ENCODE measurements around the gene MRPS26. TPM values are rescaled to one million over a fixed set of nuclear protein-coding genes. Genes with fewer than 3 reads are reported as not detected.

MRPS26 gene
- total and polyA plus RNA-seq, 10 of the 15 experiments (the other 5 are each of a cell fraction or from before 2014, with no cell fraction given) = 3.9 to 95.3 (median 46.5) TPM

DNA sequence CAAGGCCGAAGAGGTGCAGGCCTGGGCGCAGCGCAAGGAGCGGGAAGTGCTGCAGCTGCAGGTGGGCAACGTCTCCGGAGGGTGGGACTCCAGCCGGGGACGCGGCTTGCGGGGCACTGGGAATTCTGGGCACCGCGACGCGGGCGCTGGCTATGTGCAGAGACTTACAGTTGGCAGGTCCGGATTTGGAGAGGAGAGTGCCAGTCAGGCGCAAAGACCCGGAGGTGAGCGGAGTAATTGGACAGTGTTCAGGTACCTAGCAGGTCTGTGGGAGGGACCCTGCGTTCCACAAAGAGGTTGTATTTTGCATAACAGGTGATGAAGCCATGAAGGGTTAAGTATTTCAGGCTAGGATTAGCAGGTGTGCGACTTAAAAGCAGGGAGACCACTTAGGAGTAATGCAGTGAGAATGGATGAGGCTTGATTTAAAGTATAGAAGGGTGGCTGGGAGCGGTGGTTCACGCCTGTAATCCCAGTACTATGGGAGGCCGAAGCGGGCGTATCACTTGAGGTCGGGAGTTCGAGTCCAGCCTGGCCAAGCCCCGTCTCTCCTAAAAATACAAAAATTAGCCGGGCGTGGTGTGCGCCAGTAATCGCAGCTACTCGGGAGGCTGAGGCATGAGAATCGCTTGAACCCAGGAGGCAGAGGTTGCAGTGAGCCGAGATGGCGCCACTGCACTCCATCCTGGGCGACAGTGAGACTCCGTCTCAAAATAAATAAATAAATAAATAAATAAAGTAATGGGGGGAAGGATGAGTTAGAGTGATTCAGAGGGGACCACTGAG lies 1.0 kb downstream of the MRPS26 start:
- Histone ChIP-seq H3K9me3 (replicated peaks; ENCODE audit: control insufficient read depth, insufficient read depth, low read length) (no peaks in the 10 kb centered on the region), H3K4me1 (ENCODE audit: control insufficient read depth, insufficient read depth, low read length) (no peaks in the 10 kb centered on the region; the same call in 1 of the 2 replicates), H3K79me2 (ENCODE audit: control insufficient read depth, insufficient read depth, low read length) (peaks cover 13% of the 10 kb centered on the region), H3K36me3 (ENCODE audit: control insufficient read depth in 2 of 2, insufficient read depth in 2 of 2, low read length in 1 of 2) (peaks cover 4 to 6% of the 10 kb centered on the region in 2 experiments; a peak in 2 of 4 replicates), H3K9ac (ENCODE audit: control insufficient read depth, insufficient read depth, low read length) (peak overlapping the region; percentile 65), H2AFZ (ENCODE audit: control insufficient read depth, low read depth, low read length) (peak overlapping the region; percentile 61), H3K27me3 (replicated peaks in 1 of 2; ENCODE audit: control insufficient read depth in 2 of 2, insufficient read depth in 2 of 2, low read length in 1 of 2) (no peaks in the 10 kb centered on the region), H3K27ac (ENCODE audit: control insufficient read depth, insufficient read depth) (peak overlapping the region; percentile 87), H3K4me3 (peak overlapping the region; percentile 80), H4K20me1 (ENCODE audit: control insufficient read depth, insufficient read depth) (no peaks in the 10 kb centered on the region), H3K4me2 (ENCODE audit: control insufficient read depth, insufficient read depth) (peak overlapping the region; percentile 70)
- ChIA-PET POLR2A (interaction anchor here (1.8 kb wide), 1 partner anchor 114 kb away, joined by 13 read pairs; no protein-coding TSS in a partner anchor), SMC1A (ENCODE audit: uncharacterized antibody, unreplicated experiment) (no interaction called here), CTCF (no interaction called here), RAD21 (ENCODE audit: unreplicated experiment) (no interaction called here)
- intact Hi-C loops (cut with micrococcal nuclease; ENCODE audit: unreplicated experiment) = loop anchor here (10.0 kb wide), 1 partner anchor 158 kb away; the partner anchor contains the start of genes DDRGK1 and ITPA
- FAIRE-seq = no peak
- no peak for TF ChIP-seq SMAD1 (IDR thresholded peaks at IDR 0.05; ENCODE audit: low read depth, partially characterized antibody)
- TF ChIP-seq MLLT1 (IDR thresholded peaks at IDR 0.05) = peak; percentile 66
- TF ChIP-seq YBX1 (IDR thresholded peaks at IDR 0.05) = no peak
- peak; percentile 69 for TF ChIP-seq PBX3 (IDR thresholded peaks at IDR 0.05; ENCODE audit: insufficient replicate concordance, low read depth, low read length)
- TF ChIP-seq PKNOX1 (IDR thresholded peaks at IDR 0.05) = peak; percentile 90
- WGBS (ENCODE audit: insufficient coverage, insufficient replicate concordance, low lambda C conversion rate, missing lambda C conversion rate) = 47% methylated on average over 39 of the region's 39 CpGs
- ATAC-seq = peak; percentile 5
- in situ Hi-C loops (cut with MboI) = no loop called here
- BruUV-seq (replicated peaks) = no TSS peak
- no peak for DNase-seq (ENCODE audit: low read depth, low spot score)

Data from GM12878 (cell line).